RWPE1 (cell line): ENCODE data around the gene CCDC27.

Source experiments
- CTCF ChIA-PET: fragments of 350-600 bp; sonication (Branson Sonifier 250); formaldehyde crosslinking; extraction: SDS; loops from one replicate; lab custom pipeline; 2021; lab: Yijun Ruan, JAX
- POLR2A ChIA-PET: fragments of 400-600 bp; formaldehyde crosslinking; extraction: SDS; loops from one replicate; lab custom pipeline; 2020; ENCODE audit warnings: antibody characterized with exemption; ENCODE audit not compliant: low non-redundant PET; lab: Yijun Ruan, JAX
- DNase-seq: peaks from one replicate; pipeline ENCODE4 v3.0.0; 2012; ENCODE audit warnings: low spot score
- H3K27ac ChIP-seq: fragments of 450-650 bp; 2 replicates; pipeline ENCODE4 v1.5.1; 2017
- TF ChIP-seq, protein P1 (sequence below): fragments of 450-650 bp; conservative IDR thresholded peaks from 2 replicates; pipeline ENCODE4 v1.5.1; 2017; ENCODE audit warnings: low read depth, mild to moderate bottlenecking

CCDC27 gene

DNA sequence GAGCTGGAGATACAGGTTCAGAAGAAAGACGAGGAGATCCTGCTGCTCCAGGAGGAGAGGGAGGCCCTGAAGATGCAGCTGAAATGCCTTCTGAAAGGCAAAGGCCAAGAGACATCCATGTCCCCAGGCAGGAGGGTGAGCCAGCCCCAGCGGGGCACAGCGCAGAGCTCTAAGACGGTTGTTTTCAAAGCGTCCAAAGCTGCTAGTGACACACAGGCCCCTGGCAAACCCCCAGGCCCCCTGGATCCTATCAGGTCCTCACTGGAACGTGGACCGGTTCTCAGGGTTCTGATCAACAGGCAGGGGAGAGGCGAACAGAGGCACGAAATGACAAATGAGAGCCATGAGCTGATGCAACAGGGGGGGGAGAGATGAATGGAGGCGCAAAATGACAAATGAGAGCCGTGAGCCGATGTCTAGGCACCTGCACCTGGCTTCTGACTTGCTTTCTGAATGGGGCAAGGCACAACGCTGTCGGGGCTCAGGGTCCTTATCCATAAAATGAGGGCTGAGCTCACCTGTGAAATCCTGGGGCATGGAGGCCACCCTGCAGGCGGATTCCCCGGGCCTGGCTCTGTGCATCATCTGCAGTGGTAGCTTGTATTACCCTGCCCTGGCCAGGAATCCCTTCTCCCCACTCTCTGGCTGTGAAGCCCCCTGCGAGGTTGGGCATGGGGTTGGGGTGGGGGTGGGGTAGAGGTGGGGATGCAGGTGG, 9.2 kb downstream of the CCDC27 start:
- CTCF ChIA-PET: no interaction called here
- POLR2A ChIA-PET: no interaction called here
- no peak for DNase-seq
- no peak overlapping the region for H3K27ac ChIP-seq
- TF ChIP-seq, protein P1, sequence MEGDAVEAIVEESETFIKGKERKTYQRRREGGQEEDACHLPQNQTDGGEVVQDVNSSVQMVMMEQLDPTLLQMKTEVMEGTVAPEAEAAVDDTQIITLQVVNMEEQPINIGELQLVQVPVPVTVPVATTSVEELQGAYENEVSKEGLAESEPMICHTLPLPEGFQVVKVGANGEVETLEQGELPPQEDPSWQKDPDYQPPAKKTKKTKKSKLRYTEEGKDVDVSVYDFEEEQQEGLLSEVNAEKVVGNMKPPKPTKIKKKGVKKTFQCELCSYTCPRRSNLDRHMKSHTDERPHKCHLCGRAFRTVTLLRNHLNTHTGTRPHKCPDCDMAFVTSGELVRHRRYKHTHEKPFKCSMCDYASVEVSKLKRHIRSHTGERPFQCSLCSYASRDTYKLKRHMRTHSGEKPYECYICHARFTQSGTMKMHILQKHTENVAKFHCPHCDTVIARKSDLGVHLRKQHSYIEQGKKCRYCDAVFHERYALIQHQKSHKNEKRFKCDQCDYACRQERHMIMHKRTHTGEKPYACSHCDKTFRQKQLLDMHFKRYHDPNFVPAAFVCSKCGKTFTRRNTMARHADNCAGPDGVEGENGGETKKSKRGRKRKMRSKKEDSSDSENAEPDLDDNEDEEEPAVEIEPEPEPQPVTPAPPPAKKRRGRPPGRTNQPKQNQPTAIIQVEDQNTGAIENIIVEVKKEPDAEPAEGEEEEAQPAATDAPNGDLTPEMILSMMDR: no peak

DNA sequence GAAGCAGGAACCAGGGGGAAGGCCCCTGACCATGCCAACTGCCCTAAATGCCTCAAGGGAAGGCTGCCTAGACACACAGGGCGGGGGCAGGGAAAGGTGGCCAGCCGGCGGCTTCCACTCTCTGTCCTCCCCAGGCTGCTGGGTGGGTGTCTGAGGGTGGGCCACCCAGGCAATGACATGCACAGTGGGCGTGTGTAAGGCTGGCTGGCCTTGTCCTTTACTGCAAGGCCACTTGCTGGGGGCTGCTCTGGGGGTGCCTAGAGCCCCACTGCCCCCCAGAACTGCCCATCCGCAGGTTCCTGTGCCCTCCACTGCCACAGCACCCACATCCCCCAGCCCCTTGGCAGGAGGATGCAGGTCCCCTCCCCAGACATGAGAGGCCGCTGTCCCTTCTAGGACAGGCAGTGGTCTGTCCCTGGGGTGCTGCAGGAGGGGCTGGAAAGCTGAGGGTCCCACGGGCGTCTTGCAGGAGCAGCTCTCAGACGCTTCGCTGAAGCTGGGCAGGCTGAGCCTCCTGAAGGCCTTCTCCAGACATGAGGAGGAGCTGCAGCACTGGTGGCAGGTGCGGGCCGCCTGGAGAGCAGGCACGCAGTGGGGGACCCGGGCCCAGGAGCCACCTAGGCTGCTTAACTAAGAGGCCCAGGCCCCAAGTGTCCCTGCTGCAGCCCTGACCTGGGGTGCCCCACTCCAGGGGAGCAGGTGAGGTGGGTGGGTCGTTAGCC, 10.1 kb downstream of the CCDC27 start:
- no peak overlapping the region for H3K27ac ChIP-seq
- TF ChIP-seq, protein P1: no peak
- ChIA-PET CTCF (no interaction called here), POLR2A (no interaction called here)
- no peak for DNase-seq

DNA sequence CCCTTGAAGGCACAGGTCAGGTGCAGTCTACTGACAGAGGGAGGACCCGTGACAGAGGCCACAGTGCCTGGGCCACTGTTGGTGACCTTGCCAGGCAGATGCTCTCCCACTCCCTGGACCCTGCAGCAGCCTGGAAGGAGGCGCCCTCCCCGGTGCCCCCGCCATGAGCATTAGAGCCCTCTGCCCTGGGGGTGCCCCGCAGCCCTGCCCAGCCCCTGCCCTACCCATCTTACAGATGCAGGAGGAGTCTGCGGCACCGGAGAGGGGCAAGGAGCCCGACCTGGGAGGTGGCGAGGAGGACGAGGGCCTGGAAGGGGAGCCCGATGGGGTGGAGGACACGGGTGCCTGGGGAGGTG, 10.6 kb downstream of the CCDC27 start:
- ChIA-PET POLR2A (no interaction called here), CTCF (no interaction called here)
- TF ChIP-seq, protein P1: no peak
- no peak overlapping the region for H3K27ac ChIP-seq
- DNase-seq: no peak

DNA sequence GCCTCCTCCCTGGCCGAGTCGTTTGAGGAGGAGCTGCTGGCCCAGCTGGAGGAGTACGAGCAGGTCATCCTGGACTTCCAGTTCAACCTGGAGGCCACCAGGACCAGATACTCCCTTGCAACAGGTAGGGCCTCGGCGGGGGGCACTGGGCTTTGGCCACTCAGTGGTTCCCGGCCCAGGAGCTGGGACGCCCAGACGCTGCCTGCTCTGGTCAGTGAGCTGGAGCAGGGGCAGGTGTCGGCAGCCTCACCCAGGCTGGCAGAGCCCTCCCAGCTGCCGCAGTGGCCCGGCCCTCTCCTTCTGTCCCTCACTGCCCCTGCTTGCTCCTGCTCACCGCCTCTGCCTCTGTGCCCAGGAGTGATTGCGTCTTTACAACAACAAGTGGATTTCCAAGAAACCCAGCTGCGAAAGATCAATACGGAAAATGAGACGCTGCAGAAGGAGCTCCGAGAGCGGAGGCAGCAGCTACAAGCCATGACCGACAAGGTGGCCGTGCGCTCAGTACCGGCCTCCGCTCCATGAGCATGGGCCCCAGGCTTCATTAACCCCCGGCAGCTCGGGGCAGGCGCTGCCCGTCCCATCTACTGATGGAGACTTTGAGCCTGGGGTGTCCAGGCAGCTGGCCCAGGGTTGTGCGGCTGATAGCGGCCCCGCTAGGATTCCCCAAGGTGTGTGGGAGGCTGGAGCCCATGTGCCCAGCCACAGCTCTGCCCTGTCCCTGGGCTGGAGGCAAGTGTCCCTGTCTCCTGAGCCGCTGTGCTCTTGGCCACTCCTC, 11.3 kb downstream of the CCDC27 start:
- ChIA-PET CTCF (no interaction called here), POLR2A (no interaction called here)
- no peak overlapping the region for H3K27ac ChIP-seq
- TF ChIP-seq, protein P1: no peak
- no peak for DNase-seq

DNA sequence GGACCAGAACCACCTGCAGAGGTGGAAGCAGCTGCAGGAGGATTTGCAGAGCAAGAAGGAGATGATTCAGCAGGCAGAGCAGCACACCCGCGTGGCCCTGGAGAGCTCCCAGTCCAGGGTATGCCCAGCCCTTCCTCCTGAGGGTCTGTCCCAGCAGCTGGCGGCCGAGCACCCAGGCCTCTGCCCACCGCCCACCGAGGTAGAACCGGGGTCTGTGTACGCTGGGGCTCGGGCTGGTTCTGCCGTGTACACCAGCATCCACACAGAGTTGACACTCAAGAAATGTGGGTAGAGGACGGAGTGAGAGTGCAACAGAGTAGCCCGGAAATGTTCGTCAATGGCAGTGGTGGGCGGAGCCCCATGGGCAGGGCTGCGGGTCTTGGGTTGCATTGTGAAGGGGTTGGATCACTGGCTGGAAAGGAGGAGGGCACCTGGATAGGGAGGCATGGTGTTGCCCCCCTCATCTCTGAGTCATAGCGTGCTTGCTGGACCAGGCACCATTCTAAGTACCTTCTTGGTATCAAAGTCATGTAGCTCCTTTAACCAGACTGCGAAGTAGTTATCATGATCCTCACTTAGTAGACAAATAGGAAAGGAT, 15.2 kb downstream of the CCDC27 start:
- POLR2A ChIA-PET: interaction anchor here (1.5 kb wide), 1 partner anchor 29 kb away, joined by 5 read pairs; the partner anchor contains the start of gene LRRC47
- CTCF ChIA-PET: interaction anchor here (1.0 kb wide), 1 partner anchor 26 kb away, joined by 3 read pairs; no protein-coding TSS in a partner anchor
- H3K27ac ChIP-seq: no peak overlapping the region
- TF ChIP-seq, protein P1: no peak
- no peak for DNase-seq
